SK-N-SH treated with all-trans-retinoic acid at 6 μM for 48 hours (cell line): ENCODE results near the gene ARL13B.

Experiments
- ATAC-seq: fragments of 200-7000 bp; cut with Tn5 transposase; 3 replicates; pipeline ENCODE4 v1.9.1; 2020; ENCODE audit warnings: mild to moderate bottlenecking, moderate library complexity
- ARNTL ChIP-seq: fragments of 450-650 bp; formaldehyde crosslinking; IDR thresholded peaks from 2 replicates; pipeline ENCODE4 v1.5.0; 2020; ENCODE audit warnings: low read depth, mild to moderate bottlenecking, moderate library complexity, borderline replicate concordance
- BACH2 ChIP-seq: fragments of 250-450 bp; sonication (Bioruptor Pico); IDR thresholded peaks from 2 replicates; pipeline ENCODE4 v1.9.0; 2021; ENCODE audit warnings: mild to moderate bottlenecking, borderline replicate concordance
- CSDC2 ChIP-seq: fragments of 250-450 bp; sonication (Bioruptor Pico); IDR thresholded peaks from 2 replicates; pipeline ENCODE4 v1.5.0; 2020; ENCODE audit warnings: mild to moderate bottlenecking, moderate library complexity
- CSRNP3 ChIP-seq: fragments of 250-450 bp; sonication (Bioruptor Pico); IDR thresholded peaks from 2 replicates; pipeline ENCODE4 v1.5.1; 2021; ENCODE audit warnings: mild to moderate bottlenecking, moderate library complexity
- ESRRG ChIP-seq: fragments of 250-450 bp; sonication (Bioruptor Pico); IDR thresholded peaks from 2 replicates; pipeline ENCODE4 v1.6.1; 2021; ENCODE audit warnings: mild to moderate bottlenecking
- ISL1 ChIP-seq: fragments of 250-450 bp; sonication (Bioruptor Pico); IDR thresholded peaks from 2 replicates; pipeline ENCODE4 v2.1.2; 2022; ENCODE audit warnings: mild to moderate bottlenecking, moderate library complexity
- OSR1 ChIP-seq: fragments of 250-450 bp; sonication (Bioruptor Pico); IDR thresholded peaks from 2 replicates; pipeline ENCODE4 v1.8.0; 2022; ENCODE audit warnings: moderate library complexity, mild to moderate bottlenecking, inconsistent platforms
- PATZ1 ChIP-seq: fragments of 250-450 bp; sonication (Bioruptor Pico); IDR thresholded peaks from 2 replicates; pipeline ENCODE4 v1.8.0; 2020; ENCODE audit warnings: mild to moderate bottlenecking, moderate library complexity, borderline replicate concordance
- PPARA ChIP-seq: fragments of 250-450 bp; sonication (Bioruptor Pico); IDR thresholded peaks from 2 replicates; pipeline ENCODE4 v1.5.0; 2020; ENCODE audit warnings: mild to moderate bottlenecking, borderline replicate concordance
- RARB ChIP-seq: fragments of 250-450 bp; sonication (Bioruptor Pico); IDR thresholded peaks from 2 replicates; pipeline ENCODE4 v1.8.0; 2021; ENCODE audit warnings: mild to moderate bottlenecking, moderate library complexity
- SNAI2 ChIP-seq: fragments of 250-450 bp; sonication (Bioruptor Pico); IDR thresholded peaks from 2 replicates; pipeline ENCODE4 v1.5.0; 2020; ENCODE audit warnings: mild to moderate bottlenecking, moderate library complexity
- TOX ChIP-seq: fragments of 250-450 bp; sonication (Bioruptor Pico); IDR thresholded peaks from 2 replicates; pipeline ENCODE4 v1.8.0; 2021; ENCODE audit warnings: mild to moderate bottlenecking, moderate library complexity, borderline replicate concordance
- ZC3H10 ChIP-seq: fragments of 250-450 bp; sonication (Bioruptor Pico); IDR thresholded peaks from 2 replicates; pipeline ENCODE4 v1.5.1; 2021; ENCODE audit warnings: mild to moderate bottlenecking, moderate library complexity
- ZFP3 ChIP-seq: fragments of 250-450 bp; sonication (Bioruptor Pico); IDR thresholded peaks from 2 replicates; pipeline ENCODE4 v1.5.0; 2020; ENCODE audit warnings: mild to moderate bottlenecking, moderate library complexity
- ZFP30 ChIP-seq: fragments of 450-650 bp; formaldehyde crosslinking; IDR thresholded peaks from 2 replicates; pipeline ENCODE4 v1.5.0; 2022; ENCODE audit warnings: mild to moderate bottlenecking, moderate library complexity
- ZNF565 ChIP-seq: fragments of 450-650 bp; formaldehyde crosslinking; conservative IDR thresholded peaks from 2 replicates; pipeline ENCODE4 v1.5.0; 2020; ENCODE audit warnings: low read depth, mild to moderate bottlenecking, moderate library complexity
- ZNF70 ChIP-seq: fragments of 450-650 bp; formaldehyde crosslinking; IDR thresholded peaks from 2 replicates; pipeline ENCODE4 v1.5.0; 2020; ENCODE audit warnings: mild to moderate bottlenecking, moderate library complexity
- ZNF8 ChIP-seq: fragments of 450-650 bp; formaldehyde crosslinking; IDR thresholded peaks from 2 replicates; pipeline ENCODE4 v1.5.0; 2020; ENCODE audit warnings: mild to moderate bottlenecking, moderate library complexity
- TF ChIP-seq, protein P1 (sequence below): fragments of 250-450 bp; sonication (Bioruptor Pico); IDR thresholded peaks from 2 replicates; pipeline ENCODE4 v1.5.1; 2020; ENCODE audit warnings: low read depth, mild to moderate bottlenecking, moderate library complexity
- TF ChIP-seq, protein P2 (sequence below): fragments of 250-450 bp; sonication (Bioruptor Pico); IDR thresholded peaks from 2 replicates; pipeline ENCODE4 v1.8.0; 2021; ENCODE audit warnings: low read depth, mild to moderate bottlenecking, moderate library complexity, borderline replicate concordance
- TF ChIP-seq, protein P3 (sequence below): fragments of 250-450 bp; sonication (Bioruptor Pico); IDR thresholded peaks from 2 replicates; pipeline ENCODE4 v1.5.0; 2020; ENCODE audit warnings: mild to moderate bottlenecking, moderate library complexity

ARL13B gene

DNA sequence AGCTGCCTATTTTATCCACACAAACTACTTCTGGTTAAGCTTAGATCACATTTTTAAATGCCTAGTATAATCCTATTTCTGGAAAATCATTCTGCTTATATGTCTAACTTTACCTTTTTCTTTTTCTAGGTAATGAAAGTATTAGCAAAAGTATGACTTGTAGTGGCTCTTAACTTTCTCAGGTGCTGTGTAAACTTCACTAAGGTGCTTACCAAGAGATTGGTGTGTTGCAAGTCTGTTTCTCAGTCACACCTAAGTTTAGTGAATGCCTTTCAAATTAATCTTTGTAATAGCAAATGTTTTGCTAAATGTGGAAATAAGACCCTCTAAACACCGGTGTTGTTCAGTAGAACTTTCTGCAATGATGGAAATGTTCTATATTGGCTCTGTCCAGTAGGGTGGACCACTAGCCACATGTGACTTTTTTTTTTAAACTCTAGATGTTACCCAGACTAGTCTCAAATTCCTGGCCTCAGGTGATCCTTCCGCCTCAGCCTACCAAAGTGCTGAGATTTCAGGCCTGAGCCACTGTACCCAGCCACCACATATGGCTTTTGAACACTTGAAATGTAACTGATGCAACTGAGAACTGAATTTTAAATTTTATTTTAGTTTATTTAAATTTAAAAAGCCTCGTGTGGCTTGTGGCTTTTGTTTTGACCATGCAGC lies 22.0 kb downstream of the ARL13B start:
- TF ChIP-seq ZNF8 (CRISPR knock-in tag) (no peak), ISL1 (CRISPR knock-in tag) (no peak), ESRRG (no peak), ZFP3 (CRISPR knock-in tag) (no peak), PPARA (no peak), CSRNP3 (CRISPR knock-in tag) (no peak), BACH2 (CRISPR knock-in tag) (no peak), RARB (CRISPR knock-in tag) (no peak), ARNTL (CRISPR knock-in tag) (no peak), PATZ1 (CRISPR knock-in tag) (no peak), OSR1 (no peak)
- TF ChIP-seq, protein P1, sequence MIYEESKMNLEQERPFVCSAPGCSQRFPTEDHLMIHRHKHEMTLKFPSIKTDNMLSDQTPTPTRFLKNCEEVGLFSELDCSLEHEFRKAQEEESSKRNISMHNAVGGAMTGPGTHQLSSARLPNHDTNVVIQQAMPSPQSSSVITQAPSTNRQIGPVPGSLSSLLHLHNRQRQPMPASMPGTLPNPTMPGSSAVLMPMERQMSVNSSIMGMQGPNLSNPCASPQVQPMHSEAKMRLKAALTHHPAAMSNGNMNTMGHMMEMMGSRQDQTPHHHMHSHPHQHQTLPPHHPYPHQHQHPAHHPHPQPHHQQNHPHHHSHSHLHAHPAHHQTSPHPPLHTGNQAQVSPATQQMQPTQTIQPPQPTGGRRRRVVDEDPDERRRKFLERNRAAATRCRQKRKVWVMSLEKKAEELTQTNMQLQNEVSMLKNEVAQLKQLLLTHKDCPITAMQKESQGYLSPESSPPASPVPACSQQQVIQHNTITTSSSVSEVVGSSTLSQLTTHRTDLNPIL (CRISPR knock-in tag): no peak
- TF ChIP-seq, protein P2, sequence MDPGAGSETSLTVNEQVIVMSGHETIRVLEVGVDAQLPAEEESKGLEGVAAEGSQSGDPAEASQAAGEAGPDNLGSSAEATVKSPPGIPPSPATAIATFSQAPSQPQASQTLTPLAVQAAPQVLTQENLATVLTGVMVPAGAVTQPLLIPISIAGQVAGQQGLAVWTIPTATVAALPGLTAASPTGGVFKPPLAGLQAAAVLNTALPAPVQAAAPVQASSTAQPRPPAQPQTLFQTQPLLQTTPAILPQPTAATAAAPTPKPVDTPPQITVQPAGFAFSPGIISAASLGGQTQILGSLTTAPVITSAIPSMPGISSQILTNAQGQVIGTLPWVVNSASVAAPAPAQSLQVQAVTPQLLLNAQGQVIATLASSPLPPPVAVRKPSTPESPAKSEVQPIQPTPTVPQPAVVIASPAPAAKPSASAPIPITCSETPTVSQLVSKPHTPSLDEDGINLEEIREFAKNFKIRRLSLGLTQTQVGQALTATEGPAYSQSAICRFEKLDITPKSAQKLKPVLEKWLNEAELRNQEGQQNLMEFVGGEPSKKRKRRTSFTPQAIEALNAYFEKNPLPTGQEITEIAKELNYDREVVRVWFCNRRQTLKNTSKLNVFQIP (CRISPR knock-in tag): no peak
- ATAC-seq: no peak

GRCh38 chr3:94004301-94004910 lies 24.5 kb downstream of the ARL13B start:
- no peak for TF ChIP-seq ZNF70 (CRISPR knock-in tag)
- TF ChIP-seq, protein P3, sequence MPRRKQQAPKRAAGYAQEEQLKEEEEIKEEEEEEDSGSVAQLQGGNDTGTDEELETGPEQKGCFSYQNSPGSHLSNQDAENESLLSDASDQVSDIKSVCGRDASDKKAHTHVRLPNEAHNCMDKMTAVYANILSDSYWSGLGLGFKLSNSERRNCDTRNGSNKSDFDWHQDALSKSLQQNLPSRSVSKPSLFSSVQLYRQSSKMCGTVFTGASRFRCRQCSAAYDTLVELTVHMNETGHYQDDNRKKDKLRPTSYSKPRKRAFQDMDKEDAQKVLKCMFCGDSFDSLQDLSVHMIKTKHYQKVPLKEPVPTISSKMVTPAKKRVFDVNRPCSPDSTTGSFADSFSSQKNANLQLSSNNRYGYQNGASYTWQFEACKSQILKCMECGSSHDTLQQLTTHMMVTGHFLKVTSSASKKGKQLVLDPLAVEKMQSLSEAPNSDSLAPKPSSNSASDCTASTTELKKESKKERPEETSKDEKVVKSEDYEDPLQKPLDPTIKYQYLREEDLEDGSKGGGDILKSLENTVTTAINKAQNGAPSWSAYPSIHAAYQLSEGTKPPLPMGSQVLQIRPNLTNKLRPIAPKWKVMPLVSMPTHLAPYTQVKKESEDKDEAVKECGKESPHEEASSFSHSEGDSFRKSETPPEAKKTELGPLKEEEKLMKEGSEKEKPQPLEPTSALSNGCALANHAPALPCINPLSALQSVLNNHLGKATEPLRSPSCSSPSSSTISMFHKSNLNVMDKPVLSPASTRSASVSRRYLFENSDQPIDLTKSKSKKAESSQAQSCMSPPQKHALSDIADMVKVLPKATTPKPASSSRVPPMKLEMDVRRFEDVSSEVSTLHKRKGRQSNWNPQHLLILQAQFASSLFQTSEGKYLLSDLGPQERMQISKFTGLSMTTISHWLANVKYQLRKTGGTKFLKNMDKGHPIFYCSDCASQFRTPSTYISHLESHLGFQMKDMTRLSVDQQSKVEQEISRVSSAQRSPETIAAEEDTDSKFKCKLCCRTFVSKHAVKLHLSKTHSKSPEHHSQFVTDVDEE (CRISPR knock-in tag): no peak
- no peak for TF ChIP-seq SNAI2 (CRISPR knock-in tag)
- TF ChIP-seq ZFP30: no peak
- TF ChIP-seq ARNTL (CRISPR knock-in tag): no peak
- TF ChIP-seq TOX: no peak
- no peak for TF ChIP-seq CSDC2 (CRISPR knock-in tag)
- no peak for TF ChIP-seq ZNF565
- no peak for TF ChIP-seq PPARA
- no peak for TF ChIP-seq ZC3H10
- TF ChIP-seq BACH2 (CRISPR knock-in tag): no peak
- TF ChIP-seq PATZ1 (CRISPR knock-in tag): no peak
- no peak for TF ChIP-seq OSR1
- ATAC-seq: peak; percentile 88
